Stimulated activated CD4-positive, alpha-beta T cell treated with anti-CD3 and anti-CD28 coated beads, Interleukin-15, amount 100 ng/mL, for 48 hours (primary cell): ENCODE results near the gene NDST4.

Experiments used
- DNase-seq, 2 donors: peaks; one replicate each; pipeline ENCODE4 v3.0.0-alpha.2; 2020; ENCODE audit warnings: low read depth in 2 of 2

The NDST4 gene

GRCh38 chr4:115113506-115114106 lies at the start of gene NDST4:
Gene NDST4, minus strand, starts transcription at chr4:115113620. Its CDS starts 36,584 bp downstream, at chr4:115077036.
- no peak for DNase-seq

DNA sequence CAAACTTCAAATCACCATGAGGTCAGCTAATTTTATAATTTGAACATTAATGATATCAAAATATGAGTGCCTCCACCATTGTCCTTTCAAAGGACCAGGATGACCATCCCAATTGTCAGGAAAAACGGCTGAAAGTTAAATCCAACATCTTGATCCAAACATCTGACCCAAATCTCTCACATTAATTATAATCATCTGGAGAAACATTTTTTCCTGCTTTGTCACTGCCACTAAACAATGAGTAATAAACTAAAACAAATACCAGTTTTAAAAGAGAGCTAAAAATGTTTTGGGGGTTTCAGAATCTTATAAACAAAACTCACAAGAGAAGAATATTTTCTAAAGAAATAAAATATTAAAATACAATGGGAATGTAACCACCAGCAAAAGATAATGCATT lies 45.7 kb upstream of the NDST4 start:
- DNase-seq, result no peak

DNA sequence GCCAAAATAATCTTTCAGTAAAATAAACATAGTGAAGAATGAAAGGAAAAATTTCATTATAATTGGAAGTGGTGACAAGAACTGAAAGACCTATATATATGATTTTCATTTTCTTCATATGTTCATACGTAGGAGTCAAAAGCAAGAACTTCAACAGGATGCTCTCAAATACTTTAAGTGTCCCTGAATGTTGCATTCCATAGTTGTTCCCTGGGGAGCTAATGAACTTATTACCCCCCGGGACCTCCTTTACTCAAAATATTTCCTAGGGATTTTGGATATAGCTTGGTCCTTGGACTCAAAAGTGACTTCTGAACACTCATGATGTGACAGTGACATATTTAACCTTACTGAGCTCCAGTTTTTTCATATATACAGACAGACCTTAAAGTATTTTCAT lies 44.9 kb upstream of the NDST4 start:
- DNase-seq, result no peak

GRCh38 chr4:115154826-115155225 lies 41.4 kb upstream of the NDST4 start:
- no peak for DNase-seq

DNA sequence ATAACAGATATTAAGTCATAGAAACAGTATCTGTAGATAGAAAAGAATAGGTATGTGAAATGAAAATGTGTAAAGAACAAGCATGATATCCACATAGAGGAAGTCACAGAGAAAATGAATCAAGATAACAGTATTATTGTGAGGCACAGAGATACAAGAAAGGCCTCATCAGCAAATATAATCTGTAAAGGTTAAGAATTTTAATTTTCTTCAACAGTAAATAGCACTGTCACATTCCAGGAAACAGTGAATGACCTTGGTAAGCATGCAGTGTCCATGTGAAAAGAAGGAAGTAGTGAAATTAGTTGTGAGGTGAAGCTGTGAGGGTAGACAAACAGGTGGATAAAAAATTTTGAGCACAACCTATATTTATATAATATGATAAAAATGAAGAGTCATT lies 39.5 kb upstream of the NDST4 start:
- no peak for DNase-seq

DNA sequence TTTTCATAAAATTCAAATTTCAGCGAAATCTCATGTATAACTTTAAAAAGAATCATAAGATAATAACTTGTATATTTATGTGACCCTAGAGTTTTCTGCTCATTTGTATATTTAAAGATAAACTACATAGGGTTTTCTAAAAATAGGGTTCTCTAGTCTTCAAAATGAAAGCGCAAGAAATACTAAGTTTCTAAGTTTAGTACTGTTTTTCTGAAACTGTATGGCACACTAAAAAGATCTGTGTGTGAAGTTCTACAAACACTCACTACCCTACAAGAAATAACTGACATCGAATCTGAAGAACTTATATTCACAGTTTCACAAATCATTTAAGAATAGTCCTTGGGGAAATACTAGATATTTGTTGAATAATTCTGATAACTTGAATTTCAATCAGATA lies 38.7 kb upstream of the NDST4 start:
- no peak for DNase-seq

DNA sequence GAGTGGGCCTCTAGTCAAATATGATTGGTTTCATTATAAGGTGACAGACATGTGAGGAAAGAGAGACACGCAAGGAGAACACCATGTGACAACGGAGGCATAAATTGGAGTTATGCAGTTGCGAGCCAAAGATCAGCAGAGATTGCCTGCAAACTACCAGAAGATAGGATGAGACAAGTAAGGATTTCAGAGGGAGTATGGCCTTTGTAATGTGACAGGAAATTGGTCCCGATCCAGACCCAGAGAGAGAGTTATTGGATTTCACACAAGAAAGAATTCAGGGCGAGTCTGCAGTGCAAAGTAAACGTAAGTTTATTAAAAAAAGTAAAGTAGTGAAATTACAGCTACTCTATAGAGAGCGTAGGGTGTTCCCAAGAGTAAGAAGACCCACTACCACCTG lies 35.7 kb upstream of the NDST4 start:
- no peak for DNase-seq

GRCh38 chr4:115145393-115146160 lies 32.2 kb upstream of the NDST4 start:
- no peak for DNase-seq

- DNase-seq, result no peak
Measured at GRCh38 chr4:115128037-115128436, 14.6 kb upstream of the NDST4 start.

GRCh38 chr4:115126491-115126890 lies 13.1 kb upstream of the NDST4 start:
- DNase-seq, result no peak

- DNase-seq, result no peak
Measured at GRCh38 chr4:115121351-115122043, 8.1 kb upstream of the NDST4 start.

GRCh38 chr4:115119804-115120352 lies 6.5 kb upstream of the NDST4 start:
- no peak for DNase-seq

DNA sequence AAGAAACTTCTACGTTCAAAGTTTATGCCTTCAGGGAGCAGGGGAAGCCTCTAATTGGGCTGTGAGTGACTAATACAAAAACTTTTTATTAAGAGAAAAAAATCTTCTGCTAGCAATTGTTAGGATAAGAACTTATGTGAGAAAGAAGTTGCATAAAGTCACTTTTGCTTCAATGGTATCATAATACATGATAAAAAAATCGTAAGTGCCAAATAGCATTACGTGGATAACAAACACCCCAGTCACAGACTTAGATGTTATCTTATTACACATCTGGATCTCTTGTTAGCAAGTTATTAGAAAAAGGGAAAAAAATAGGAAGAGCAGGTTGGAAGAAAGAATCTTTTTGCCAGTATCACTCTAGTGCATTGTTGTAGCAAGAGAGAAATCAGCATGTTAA lies 4.2 kb upstream of the NDST4 start:
- no peak for DNase-seq

DNA sequence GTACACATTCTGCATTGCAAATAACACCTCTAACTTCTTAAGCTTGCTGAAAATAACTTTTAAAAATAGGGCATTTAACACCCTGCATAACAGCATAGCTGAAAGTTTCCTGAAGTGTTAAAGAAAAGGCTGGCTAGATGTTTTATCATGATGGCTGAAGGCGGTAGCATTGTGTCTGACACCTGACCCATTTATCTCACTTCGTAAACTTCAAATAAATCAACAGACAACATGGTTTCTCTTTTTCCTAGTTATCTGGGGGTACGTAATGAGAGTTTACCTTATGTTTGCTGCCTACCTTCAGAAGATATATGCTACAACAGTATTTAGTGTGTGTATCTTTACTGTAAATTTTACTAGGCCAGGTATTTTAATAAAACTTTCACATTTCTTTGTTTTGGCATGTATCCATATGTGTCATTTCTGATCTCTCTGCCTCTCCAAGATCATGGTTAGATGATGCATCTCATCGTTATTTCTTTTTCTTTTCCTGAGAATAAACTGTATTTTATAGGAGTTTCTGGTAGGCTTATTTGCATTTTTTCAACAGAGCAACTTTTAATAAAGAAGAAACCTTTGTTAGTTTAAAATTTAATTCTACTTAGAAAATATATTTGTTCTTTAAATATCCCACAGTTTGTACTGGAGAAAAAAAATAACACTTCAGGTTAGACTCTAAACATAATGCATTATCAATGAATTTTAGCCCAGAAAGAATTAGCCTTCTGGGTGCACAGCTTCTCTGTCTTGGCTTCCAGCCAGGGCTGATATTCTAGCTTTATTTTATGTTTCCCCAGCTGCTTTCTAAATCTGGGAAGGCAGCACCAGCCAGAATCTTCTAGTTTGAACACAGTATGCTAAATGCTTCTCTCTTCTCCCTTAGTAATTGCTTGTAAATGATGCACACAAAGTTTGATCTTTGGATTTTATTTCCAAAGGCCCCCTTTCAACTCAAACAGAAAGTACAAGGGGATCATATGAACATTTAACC lies 2.9 kb downstream of the NDST4 start:
- no peak for DNase-seq

DNA sequence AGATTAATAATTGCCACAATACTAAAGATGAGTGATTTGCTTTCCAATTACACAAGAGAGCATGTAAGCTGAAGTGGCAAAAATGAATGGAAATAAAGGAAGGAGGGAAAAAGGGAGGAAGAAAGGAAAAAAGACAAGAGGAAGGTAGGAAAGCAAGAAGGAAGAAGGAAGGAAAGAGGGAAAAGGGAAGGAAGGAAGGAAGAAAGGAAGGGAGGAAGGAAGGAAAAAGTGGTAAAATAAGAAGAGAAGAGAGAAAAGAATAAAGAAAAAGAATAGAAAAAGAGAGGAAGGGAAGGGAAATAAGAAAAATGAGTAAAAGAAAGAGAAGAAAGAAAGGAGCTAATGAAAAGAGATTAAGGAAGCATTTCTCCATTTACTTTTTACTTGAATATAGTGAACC lies 4.6 kb downstream of the NDST4 start:
- DNase-seq, result no peak

DNA sequence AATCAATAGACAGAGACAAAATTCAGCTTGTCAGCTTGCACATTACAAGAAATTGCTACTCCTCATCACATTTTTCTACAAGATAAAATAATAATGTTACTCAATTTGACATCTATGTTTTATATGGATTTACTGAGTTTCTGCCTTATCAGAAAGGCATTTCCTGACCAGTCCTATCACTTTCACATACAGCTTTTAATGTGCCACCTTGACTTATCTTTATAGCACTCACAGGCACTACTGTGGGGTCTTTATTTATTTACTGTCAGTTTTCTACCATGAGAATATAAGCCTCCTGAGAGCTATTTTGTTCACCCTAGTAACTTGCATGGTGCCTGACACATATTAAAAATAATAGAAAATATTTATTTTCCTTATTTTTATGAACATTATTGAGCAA lies 6.0 kb downstream of the NDST4 start:
- DNase-seq, result no peak

DNA sequence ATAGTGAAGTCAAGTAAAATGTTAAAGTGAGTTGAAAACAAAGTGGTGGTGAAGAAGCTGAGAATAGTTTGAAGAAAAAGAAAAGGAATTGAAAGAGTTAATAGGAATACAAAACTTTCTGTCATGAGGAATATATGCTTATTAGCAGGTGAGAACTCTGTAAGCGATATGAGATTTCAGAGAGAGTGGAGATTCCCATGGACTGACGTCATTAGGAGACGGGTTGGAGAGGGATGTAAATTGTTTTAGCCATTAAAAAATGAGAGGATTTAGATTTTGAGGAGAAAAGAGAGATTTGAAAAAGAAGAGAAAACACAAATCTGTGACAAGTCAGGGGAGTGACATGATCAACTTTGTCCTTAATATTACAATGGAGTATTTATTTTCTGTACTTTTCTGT lies 11.7 kb downstream of the NDST4 start:
- DNase-seq, result no peak

- no peak for DNase-seq
Measured at GRCh38 chr4:115090483-115091075, 22.8 kb downstream of the NDST4 start.

- DNase-seq, result no peak
Measured at GRCh38 chr4:115082633-115083032, 30.8 kb downstream of the NDST4 start.

GRCh38 chr4:115076691-115077090 lies 36.7 kb downstream of the NDST4 start:
- no peak for DNase-seq

GRCh38 chr4:115058533-115058932 lies 54.9 kb downstream of the NDST4 start:
- DNase-seq, result no peak
